IMR-90 (cell line): ENCODE results near the gene DDX52.

ENCODE experiments used
- CTCF ChIP-seq: conservative IDR thresholded peaks from 2 replicates; pipeline ENCODE4 v1.5.1; 2012; ENCODE audit warnings: mild to moderate bottlenecking, low read depth, low read length, improper control_type of control experiment
- FOS ChIP-seq: fragments of 150-350 bp; IDR thresholded peaks from 2 replicates; pipeline ENCODE4 v1.6.1; 2016; ENCODE audit warnings: low read depth, low read length
- MXI1 ChIP-seq: IDR thresholded peaks from 2 replicates; pipeline ENCODE4 v1.6.1; 2012; ENCODE audit warnings: low read depth, mild to moderate bottlenecking, low read length, moderate library complexity, borderline replicate concordance
- POLR2A ChIP-seq: IDR thresholded peaks from 2 replicates; pipeline ENCODE4 v1.6.1; 2012; ENCODE audit warnings: mild to moderate bottlenecking, low read depth, low read length
- SMC3 ChIP-seq: fragments of 150-350 bp; IDR thresholded peaks from 2 replicates; pipeline ENCODE4 v1.6.1; 2016; ENCODE audit warnings: low read depth, mild to moderate bottlenecking, antibody characterized with exemption, low read length, moderate library complexity
- TF ChIP-seq, protein P1 (sequence below): fragments of 150-350 bp; IDR thresholded peaks from 2 replicates; pipeline ENCODE4 v1.6.1; 2016; ENCODE audit warnings: low read depth, mild to moderate bottlenecking, low read length, moderate library complexity, borderline replicate concordance
- TF ChIP-seq, protein P2 (sequence below): fragments of 150-350 bp; IDR thresholded peaks from 2 replicates; pipeline ENCODE4 v1.6.1; 2017; ENCODE audit warnings: mild to moderate bottlenecking, antibody characterized with exemption, low read length, low read depth

DNA sequence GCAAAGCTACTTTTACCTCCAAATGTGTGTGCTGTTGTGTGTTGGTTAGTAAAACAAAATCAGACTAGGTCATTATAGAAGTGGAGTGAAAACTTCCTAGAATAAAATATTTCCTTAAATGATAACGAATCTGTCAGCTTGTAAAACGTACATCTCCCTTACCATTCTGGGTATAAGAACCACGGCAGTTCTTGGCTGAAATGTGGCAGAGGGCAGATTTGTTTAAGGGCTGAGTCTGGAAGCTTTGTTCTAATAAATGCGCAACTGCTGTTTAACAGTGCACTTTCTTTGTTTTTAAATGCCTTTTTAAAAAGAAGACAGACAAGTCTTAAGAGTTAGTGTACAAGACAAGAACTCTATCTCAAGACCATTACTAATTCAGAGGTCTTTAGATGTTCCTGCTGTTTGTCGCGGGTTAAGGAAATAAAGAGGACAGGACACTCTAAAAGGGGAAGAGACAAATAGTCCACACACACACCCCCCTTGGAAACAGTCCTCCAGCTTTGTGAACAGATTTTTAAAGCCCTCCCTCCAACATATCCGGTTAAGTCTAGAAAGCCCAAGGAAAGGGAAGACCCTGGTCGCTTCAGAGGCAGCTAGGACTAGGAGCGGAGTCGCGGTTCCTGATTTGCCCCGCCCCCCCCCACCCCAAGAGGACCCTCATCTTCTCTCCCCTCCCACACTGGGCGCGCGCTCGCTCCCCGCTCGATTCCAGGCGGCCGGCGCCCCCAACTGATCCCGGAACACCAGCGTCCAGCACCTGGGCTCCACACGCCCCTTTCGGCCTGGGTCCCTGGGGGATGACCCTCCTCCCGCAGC, 34.7 kb downstream of the DDX52 start:
- no peak for TF ChIP-seq CTCF
- no peak for TF ChIP-seq FOS
- TF ChIP-seq, protein P1, sequence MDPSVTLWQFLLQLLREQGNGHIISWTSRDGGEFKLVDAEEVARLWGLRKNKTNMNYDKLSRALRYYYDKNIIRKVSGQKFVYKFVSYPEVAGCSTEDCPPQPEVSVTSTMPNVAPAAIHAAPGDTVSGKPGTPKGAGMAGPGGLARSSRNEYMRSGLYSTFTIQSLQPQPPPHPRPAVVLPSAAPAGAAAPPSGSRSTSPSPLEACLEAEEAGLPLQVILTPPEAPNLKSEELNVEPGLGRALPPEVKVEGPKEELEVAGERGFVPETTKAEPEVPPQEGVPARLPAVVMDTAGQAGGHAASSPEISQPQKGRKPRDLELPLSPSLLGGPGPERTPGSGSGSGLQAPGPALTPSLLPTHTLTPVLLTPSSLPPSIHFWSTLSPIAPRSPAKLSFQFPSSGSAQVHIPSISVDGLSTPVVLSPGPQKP = no peak
- TF ChIP-seq, protein P2, sequence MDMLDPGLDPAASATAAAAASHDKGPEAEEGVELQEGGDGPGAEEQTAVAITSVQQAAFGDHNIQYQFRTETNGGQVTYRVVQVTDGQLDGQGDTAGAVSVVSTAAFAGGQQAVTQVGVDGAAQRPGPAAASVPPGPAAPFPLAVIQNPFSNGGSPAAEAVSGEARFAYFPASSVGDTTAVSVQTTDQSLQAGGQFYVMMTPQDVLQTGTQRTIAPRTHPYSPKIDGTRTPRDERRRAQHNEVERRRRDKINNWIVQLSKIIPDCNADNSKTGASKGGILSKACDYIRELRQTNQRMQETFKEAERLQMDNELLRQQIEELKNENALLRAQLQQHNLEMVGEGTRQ = no peak
- no peak for TF ChIP-seq MXI1
- TF ChIP-seq POLR2A = no peak; the same call in 1 of the 2 replicates
- no peak for TF ChIP-seq SMC3
